Neural cell (in vitro differentiated cells): ENCODE results near the gene TBCK. TPM values are rescaled to one million over a fixed set of nuclear protein-coding genes. Genes with fewer than 3 reads are reported as not detected.
"Not testable (repeated sequence)": the region's sequence is repeated elsewhere in the genome, so short reads cannot be mapped to it uniquely, and the experiment has no call there.

ENCODE experiments used
- H2AFZ ChIP-seq: fragments of 200-600, 300-800 bp; sonication (generic), shearing (Covaris generic); 2 replicates; pipeline ENCODE4 v1.6.0; 2014; ENCODE audit warnings: low read depth, mild to moderate bottlenecking, antibody characterized with exemption, low read length, moderate library complexity
- H3F3A ChIP-seq: fragments of 200-600 bp; shearing (Covaris generic); 2 replicates; pipeline ENCODE4 v1.6.1; 2016; ENCODE audit warnings: mild to moderate bottlenecking, moderate library complexity, mixed read lengths, antibody characterized with exemption, low read length; ENCODE audit not compliant: insufficient read depth, poor library complexity, severe bottlenecking
- H3K27ac ChIP-seq: fragments of 200-600, 300-800 bp; sonication (generic), shearing (Covaris generic); 2 replicates; pipeline ENCODE4 v1.5.1; 2014; ENCODE audit warnings: mild to moderate bottlenecking, low read length, moderate library complexity
- H3K27me3 ChIP-seq: fragments of 300-800, 200-600 bp; sonication (generic), shearing (Covaris generic); 2 replicates; pipeline ENCODE4 v1.6.0; 2014; ENCODE audit warnings: mild to moderate bottlenecking, low read depth, low read length, moderate library complexity; ENCODE audit not compliant: insufficient read depth
- H3K36me3 ChIP-seq: fragments of 300-800, 200-600 bp; sonication (generic), shearing (Covaris generic); 2 replicates; pipeline ENCODE4 v1.5.1; 2014; ENCODE audit warnings: mild to moderate bottlenecking, antibody characterized with exemption, low read length, moderate library complexity; ENCODE audit not compliant: insufficient read depth
- H3K4me2 ChIP-seq: fragments of 300-800, 200-600 bp; sonication (generic), shearing (Covaris generic); 2 replicates; pipeline ENCODE4 v1.6.0; 2014; ENCODE audit warnings: mild to moderate bottlenecking, low read length
- H3K4me3 ChIP-seq: fragments of 300-800, 200-600 bp; sonication (generic), shearing (Covaris generic); 2 replicates; pipeline ENCODE4 v1.5.1; 2014; ENCODE audit warnings: mild to moderate bottlenecking, low read length, moderate library complexity
- H3K79me2 ChIP-seq: fragments of 200-600 bp; shearing (Covaris generic); replicated peaks from 2 replicates; pipeline ENCODE4 v1.6.0; 2014; ENCODE audit warnings: mild to moderate bottlenecking, low read length, moderate library complexity; ENCODE audit not compliant: insufficient read depth
- H3K9ac ChIP-seq: fragments of 300-800, 200-600 bp; sonication (generic), shearing (Covaris generic); 2 replicates; pipeline ENCODE4 v1.6.1; 2016; ENCODE audit warnings: mild to moderate bottlenecking, low read length, mixed read lengths
- H3K9me2 ChIP-seq: fragments of 200-600 bp; shearing (Covaris generic); 2 replicates; pipeline ENCODE4 v1.6.1; 2016; ENCODE audit warnings: mild to moderate bottlenecking, low read length, mixed read lengths; ENCODE audit not compliant: insufficient read depth
- H3K9me3 ChIP-seq: fragments of 200-600, 300-800 bp; sonication (generic), shearing (Covaris generic); 2 replicates; pipeline ENCODE4 v1.6.1; 2016; ENCODE audit warnings: mild to moderate bottlenecking, mixed run types, low read length, moderate library complexity, mixed read lengths
- H4K20me1 ChIP-seq: fragments of 200-600 bp; shearing (Covaris generic); 2 replicates; pipeline ENCODE4 v1.6.1; 2016; ENCODE audit warnings: mild to moderate bottlenecking, mixed run types; ENCODE audit not compliant: insufficient read depth
- CTCF ChIP-seq: fragments of 450-650 bp; IDR thresholded peaks from 2 replicates; pipeline ENCODE4 v1.5.1; 2014; ENCODE audit warnings: antibody characterized with exemption, mild to moderate bottlenecking, moderate library complexity; ENCODE audit not compliant: poor library complexity, severe bottlenecking
- EP300 ChIP-seq: fragments of 450-650 bp; conservative IDR thresholded peaks from 2 replicates; pipeline ENCODE4 v1.6.1; 2014; ENCODE audit warnings: antibody characterized with exemption, mild to moderate bottlenecking, moderate library complexity; ENCODE audit not compliant: poor library complexity, severe bottlenecking
- EZH2 ChIP-seq: fragments of 200-600, 300-800 bp; shearing (Covaris generic), sonication (generic); IDR thresholded peaks from 2 replicates; pipeline ENCODE4 v1.6.1; 2014; ENCODE audit warnings: antibody characterized with exemption, low read length, borderline replicate concordance, mild to moderate bottlenecking; ENCODE audit not compliant: insufficient read depth, poor library complexity, severe bottlenecking
- MXI1 ChIP-seq: fragments of 450-650 bp; conservative IDR thresholded peaks from 2 replicates; pipeline ENCODE4 v1.6.1; 2014; ENCODE audit warnings: antibody characterized with exemption, mild to moderate bottlenecking; ENCODE audit not compliant: poor library complexity, severe bottlenecking
- POLR2AphosphoS5 ChIP-seq: IDR thresholded peaks from 2 replicates; pipeline ENCODE4 v1.6.1; 2012
- RAD21 ChIP-seq: fragments of 450-650 bp; conservative IDR thresholded peaks from 2 replicates; pipeline ENCODE4 v1.6.1; 2014; ENCODE audit warnings: antibody characterized with exemption, mild to moderate bottlenecking, moderate library complexity
- REST ChIP-seq: IDR thresholded peaks from 2 replicates; pipeline ENCODE4 v1.6.1; 2012; ENCODE audit warnings: borderline replicate concordance
- SMC3 ChIP-seq: fragments of 450-650 bp; conservative IDR thresholded peaks from 2 replicates; pipeline ENCODE4 v1.6.1; 2014; ENCODE audit warnings: antibody characterized with exemption, mild to moderate bottlenecking, moderate library complexity; ENCODE audit not compliant: poor library complexity
- TAF1 ChIP-seq: IDR thresholded peaks from 2 replicates; pipeline ENCODE4 v1.6.1; 2012; ENCODE audit warnings: low read depth
- polyA plus RNA-seq: library from polyadenylated mRNA; depleted of rRNA; stranded (reverse); fragments of >200 nt; gene quantifications from 2 replicates; pipeline ENCODE4 v1.2.3, GENCODE V29; 2014

Gene TBCK
- polyA plus RNA-seq, 1 donor from 2014 or later: 55.0 TPM

- H3K79me2 ChIP-seq: peaks cover 24% of the 10 kb centered on the region
Observed at GRCh38 chr4:106323119-106323518, 7.1 kb upstream of the TBCK start.

GRCh38 chr4:106321814-106322213 lies 5.8 kb upstream of the TBCK start:
- peaks cover 35% of the 10 kb centered on the region for H3K79me2 ChIP-seq
- H3K27me3 ChIP-seq, H3F3A ChIP-seq, H3K9me3 ChIP-seq, H3K9me2 ChIP-seq, H2AFZ ChIP-seq, H3K36me3 ChIP-seq, H3K4me2 ChIP-seq, H4K20me1 ChIP-seq, H3K4me3 ChIP-seq, H3K27ac ChIP-seq, H3K9ac ChIP-seq: not testable (repeated sequence)

More at GRCh38 chr4:106323119-106323518, 7.1 kb upstream of the TBCK start:
- Histone ChIP-seq H3K4me2 (no peak overlapping the region), H3K36me3 (peaks cover 19% of the 10 kb centered on the region), H4K20me1 (no peaks in the 10 kb centered on the region), H3K9me2 (no peaks in the 10 kb centered on the region), H3K4me3 (no peak overlapping the region), H3K9ac (no peak overlapping the region), H3K9me3 (no peaks in the 10 kb centered on the region), H3K27ac (no peak overlapping the region), H3K27me3 (no peaks in the 10 kb centered on the region), H3F3A (no peaks in the 10 kb centered on the region), H2AFZ (no peak overlapping the region)
- TF ChIP-seq POLR2AphosphoS5: no peak
- TF ChIP-seq EZH2: no peak
- TF ChIP-seq REST: no peak
- TF ChIP-seq MXI1: no peak
- no peak for TF ChIP-seq RAD21
- TF ChIP-seq TAF1: no peak
- TF ChIP-seq SMC3: no peak
- no peak for TF ChIP-seq CTCF
- no peak for TF ChIP-seq EP300

GRCh38 chr4:106321168-106321567 lies 5.2 kb upstream of the TBCK start:
- H3K79me2 ChIP-seq: peaks cover 35% of the 10 kb centered on the region
- H3F3A ChIP-seq, H3K27ac ChIP-seq, H3K9ac ChIP-seq, H4K20me1 ChIP-seq, H3K36me3 ChIP-seq, H3K9me2 ChIP-seq, H3K4me3 ChIP-seq, H3K27me3 ChIP-seq, H3K4me2 ChIP-seq, H2AFZ ChIP-seq, H3K9me3 ChIP-seq: not testable (repeated sequence)
